Mesenchymal stem cell (in vitro differentiated cells and primary cell): ENCODE measurements around the gene MKLN1.
A peak's percentile ranks its signal among the peaks of the same experiment; 100 is the strongest.

Source experiments
- DNase-seq: peaks from one replicate; pipeline ENCODE4 v3.0.0-alpha.2; 2013
- H2AFZ ChIP-seq: one replicate; pipeline ENCODE4 v1.6.1; 2013; ENCODE audit warnings: low read depth, mild to moderate bottlenecking, control low read depth, inconsistent platforms, low read length, moderate library complexity
- H2AK5ac ChIP-seq: 2 replicates; pipeline ENCODE4 v1.6.1; 2013; ENCODE audit warnings: low read length, moderate library complexity, mild to moderate bottlenecking, inconsistent platforms; ENCODE audit not compliant: severe bottlenecking
- H2BK120ac ChIP-seq: one replicate; pipeline ENCODE4 v1.6.1; 2013; ENCODE audit warnings: low read depth, mild to moderate bottlenecking, inconsistent platforms, low read length, moderate library complexity
- H2BK12ac ChIP-seq, 2 experiments: one replicate each; pipeline ENCODE4 v1.6.1; 2013; ENCODE audit warnings: inconsistent platforms in 2 of 2, low read length in 2 of 2, mild to moderate bottlenecking in 2 of 2, moderate library complexity in 2 of 2, control low read depth in 1 of 2
- H2BK15ac ChIP-seq: one replicate; pipeline ENCODE4 v1.6.1; 2013; ENCODE audit warnings: mild to moderate bottlenecking, low read depth, inconsistent platforms; ENCODE audit not compliant: poor library complexity, severe bottlenecking
- H2BK5ac ChIP-seq: 2 replicates; pipeline ENCODE4 v1.6.1; 2013; ENCODE audit warnings: low read depth, mild to moderate bottlenecking, low read length, control low read depth, inconsistent platforms; ENCODE audit not compliant: poor library complexity, severe bottlenecking
- H3K14ac ChIP-seq, 2 experiments: one replicate each; pipeline ENCODE4 v1.6.1; 2013; ENCODE audit warnings: inconsistent platforms in 2 of 2, low read length in 2 of 2, control low read depth in 1 of 2, mild to moderate bottlenecking in 1 of 2, moderate library complexity in 1 of 2
- H3K18ac ChIP-seq, 2 experiments: one replicate each; pipeline ENCODE4 v1.6.1; 2013; ENCODE audit warnings: inconsistent platforms in 2 of 2, low read length in 2 of 2, control low read depth in 1 of 2, low read depth in 1 of 2, mild to moderate bottlenecking in 1 of 2
- H3K23ac ChIP-seq, 2 experiments: one replicate each; pipeline ENCODE4 v1.6.1; 2013; ENCODE audit warnings: inconsistent platforms in 2 of 2, low read length in 2 of 2, mild to moderate bottlenecking in 2 of 2, moderate library complexity in 2 of 2, control low read depth in 1 of 2
- H3K27ac ChIP-seq: 2 replicates; pipeline ENCODE4 v1.5.1; 2013; ENCODE audit warnings: mild to moderate bottlenecking, moderate library complexity, low read length, control low read depth, inconsistent platforms; ENCODE audit not compliant: poor library complexity, severe bottlenecking
- H3K27me3 ChIP-seq, 2 experiments: 2 replicates each; pipeline versions ENCODE4 v1.6.1 to v1.7.0; 2013; ENCODE audit warnings: low read length in 2 of 2, mild to moderate bottlenecking in 2 of 2, moderate library complexity in 2 of 2, control low read depth in 1 of 2, inconsistent platforms in 1 of 2; ENCODE audit not compliant: control insufficient read depth in 1 of 2, insufficient read depth in 1 of 2
- H3K36me3 ChIP-seq, 2 experiments: 2 replicates each; pipeline versions ENCODE4 v1.6.1 to v1.7.0; 2013; ENCODE audit warnings: low read length in 2 of 2, control low read depth in 1 of 2, inconsistent platforms in 1 of 2, low read depth in 1 of 2, mild to moderate bottlenecking in 1 of 2; ENCODE audit not compliant: insufficient read depth in 2 of 2, control insufficient read depth in 1 of 2
- H3K4ac ChIP-seq, 2 experiments: one replicate each; pipeline ENCODE4 v1.6.1; 2013; ENCODE audit warnings: inconsistent platforms in 2 of 2, low read length in 2 of 2, mild to moderate bottlenecking in 2 of 2, moderate library complexity in 2 of 2, control low read depth in 1 of 2, low read depth in 1 of 2
- H3K4me1 ChIP-seq: 2 replicates; pipeline ENCODE4 v1.6.1; 2013; ENCODE audit warnings: low read depth, low read length, control low read depth; ENCODE audit not compliant: control insufficient read depth, insufficient read depth
- H3K4me2 ChIP-seq: 2 replicates; pipeline ENCODE4 v1.6.1; 2013; ENCODE audit warnings: low read length, mild to moderate bottlenecking, inconsistent platforms; ENCODE audit not compliant: poor library complexity, severe bottlenecking
- H3K4me3 ChIP-seq, 2 experiments: 2 replicates each; pipeline versions ENCODE4 v1.5.1 to v1.7.0; 2013; ENCODE audit warnings: low read length in 2 of 2, mild to moderate bottlenecking in 2 of 2, control low read depth in 1 of 2, low read depth in 1 of 2; ENCODE audit not compliant: insufficient read depth in 1 of 2
- H3K79me1 ChIP-seq: replicated peaks from 2 replicates; pipeline ENCODE4 v1.6.1; 2013; ENCODE audit warnings: mild to moderate bottlenecking, control low read depth, low read length, inconsistent platforms; ENCODE audit not compliant: poor library complexity, severe bottlenecking
- H3K9ac ChIP-seq: 2 replicates; pipeline ENCODE4 v1.7.0; 2013; ENCODE audit warnings: mild to moderate bottlenecking, low read length, moderate library complexity
- H3K9me3 ChIP-seq: 2 replicates; pipeline ENCODE4 v1.7.0; 2013; ENCODE audit warnings: mild to moderate bottlenecking, low read length; ENCODE audit not compliant: control insufficient read depth
- H4K8ac ChIP-seq: one replicate; pipeline ENCODE4 v1.6.1; 2013; ENCODE audit warnings: inconsistent platforms, mild to moderate bottlenecking, low read length, moderate library complexity
- H4K91ac ChIP-seq: one replicate; pipeline ENCODE4 v1.6.1; 2013; ENCODE audit warnings: mild to moderate bottlenecking, low read length, inconsistent platforms
- WGBS: methylation state at CpG from one replicate; pipeline ENCODE4 v1.1.7; 2013; ENCODE audit warnings: mixed read lengths; 5-methylcytosine and 5-hydroxymethylcytosine counted together

MKLN1 gene

DNA sequence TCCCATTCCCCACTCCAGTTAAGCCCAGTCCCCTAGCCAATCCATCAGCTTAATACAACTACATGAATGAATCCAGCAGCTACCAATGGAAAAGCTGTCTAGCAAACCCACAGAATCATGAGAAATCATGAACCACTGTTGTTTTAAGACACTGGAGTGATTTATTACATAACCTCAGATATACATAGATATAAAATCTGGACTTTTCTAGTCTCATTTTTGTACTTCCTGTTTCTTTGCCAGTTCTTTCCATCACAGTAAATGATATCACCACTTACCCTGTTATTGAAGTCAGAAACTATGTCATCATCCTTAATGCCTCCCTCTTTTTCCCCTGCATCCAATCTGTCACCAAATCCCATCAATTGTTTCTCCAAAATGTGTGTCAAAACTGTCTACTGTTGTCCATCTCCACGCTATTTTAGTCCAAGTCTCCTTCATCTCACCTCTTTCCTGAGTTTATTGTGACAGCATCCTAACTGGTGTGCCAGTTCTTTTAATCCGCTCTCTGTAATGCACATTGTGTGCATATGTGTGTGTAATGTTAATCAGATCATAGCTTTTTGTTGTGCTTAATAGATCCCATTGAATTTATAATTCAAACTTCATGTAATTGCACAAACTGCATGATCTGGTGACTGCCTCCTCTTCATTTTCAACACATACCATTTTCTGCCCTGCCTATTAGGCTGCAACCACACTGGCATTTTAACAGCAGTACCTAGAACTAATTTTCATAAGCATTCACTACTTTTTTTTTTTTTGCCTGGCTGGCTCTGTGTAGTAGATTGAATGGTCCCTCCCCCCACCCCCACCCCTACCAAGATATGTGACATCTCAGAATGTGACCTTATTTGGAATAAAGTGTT lies 56.0 kb downstream of the MKLN1 start:
- Histone ChIP-seq H3K4ac (no peak overlapping the region), H3K9ac (no peak overlapping the region), H3K36me3 (peaks cover under 1 to 31% of the 10 kb centered on the region in 2 experiments), H2BK120ac (no peak overlapping the region), H3K4me1 (no peaks in the 10 kb centered on the region), H3K27me3 (no peaks in the 10 kb centered on the region), H2BK12ac (no peak overlapping the region), H4K91ac (no peak overlapping the region), H2BK5ac (no peak overlapping the region), H3K14ac (no peak overlapping the region), H3K18ac (no peak overlapping the region), H2BK15ac (no peak overlapping the region), H3K79me1 (peaks cover 14% of the 10 kb centered on the region), H3K4me2 (no peak overlapping the region), H3K9me3 (no peaks in the 10 kb centered on the region), H3K4me3 (no peak overlapping the region), H2AK5ac (no peak overlapping the region), H3K27ac (no peak overlapping the region), H2AFZ (no peak overlapping the region), H4K8ac (no peak overlapping the region), H3K23ac (no peak overlapping the region)
- peak; percentile 26 for DNase-seq
- 94% methylated on average over 1 of the region's 2 CpGs for WGBS

- Histone ChIP-seq H3K27ac (no peak overlapping the region), H3K14ac (no peak overlapping the region), H3K9me3 (no peaks in the 10 kb centered on the region), H3K23ac (no peak overlapping the region), H4K91ac (no peak overlapping the region), H3K27me3 (no peaks in the 10 kb centered on the region), H3K4me1 (no peaks in the 10 kb centered on the region), H2AK5ac (no peak overlapping the region), H3K4ac (no peak overlapping the region), H3K18ac (no peak overlapping the region), H3K4me2 (no peak overlapping the region), H2AFZ (no peak overlapping the region), H2BK5ac (no peak overlapping the region), H3K36me3 (peaks cover 0 to 32% of the 10 kb centered on the region in 2 experiments), H2BK15ac (no peak overlapping the region), H2BK120ac (peak overlapping the region; percentile 19), H3K4me3 (no peak overlapping the region), H2BK12ac (no peak overlapping the region), H3K9ac (no peak overlapping the region), H3K79me1 (peaks cover 13% of the 10 kb centered on the region), H4K8ac (no peak overlapping the region)
- DNase-seq, result no peak
- WGBS, result no CpG with 5 or more reads among the region's 2 CpGs
These were observed 56.6 kb downstream of the MKLN1 start for GRCh38 chr7:131384286-131384635.

- Histone ChIP-seq H2BK120ac (no peak overlapping the region), H4K8ac (no peak overlapping the region), H4K91ac (no peak overlapping the region), H3K4ac (no peak overlapping the region), H3K4me2 (no peak overlapping the region), H3K9me3 (no peaks in the 10 kb centered on the region), H3K36me3 (peaks cover 0 to 32% of the 10 kb centered on the region in 2 experiments), H2BK5ac (no peak overlapping the region), H3K18ac (no peak overlapping the region), H3K4me3 (no peak overlapping the region), H2AK5ac (no peak overlapping the region), H3K4me1 (no peaks in the 10 kb centered on the region), H3K27me3 (no peaks in the 10 kb centered on the region), H3K14ac (no peak overlapping the region), H3K9ac (no peak overlapping the region), H2BK12ac (no peak overlapping the region), H2BK15ac (no peak overlapping the region), H3K23ac (no peak overlapping the region), H3K79me1 (peaks cover 10% of the 10 kb centered on the region), H2AFZ (no peak overlapping the region), H3K27ac (no peak overlapping the region)
- peak; percentile 46 for DNase-seq
- WGBS, result 95% methylated on average over 4 of the region's 8 CpGs
These were observed 57.4 kb downstream of the MKLN1 start for GRCh38 chr7:131385039-131385605.

DNA sequence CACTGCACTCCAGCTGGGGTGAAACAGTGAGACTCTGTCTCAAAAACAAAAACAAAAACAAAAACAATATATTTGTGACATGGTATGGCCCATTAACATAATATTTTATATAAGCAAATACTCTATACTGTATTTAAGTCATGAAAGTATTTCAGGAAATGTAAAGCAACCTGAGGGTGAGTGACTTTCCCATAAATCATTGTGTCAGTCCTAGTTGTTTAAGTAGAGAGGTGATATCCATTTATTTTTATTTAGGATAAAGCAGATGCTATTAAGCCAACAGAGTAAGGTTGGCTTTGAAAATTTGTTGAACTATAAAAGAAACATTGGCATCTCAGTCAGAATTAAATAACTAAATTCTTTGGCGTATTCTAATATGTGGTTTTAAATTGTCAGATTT lies 60.5 kb downstream of the MKLN1 start:
- no peak overlapping the region for H3K18ac ChIP-seq
- no peak overlapping the region for H3K27ac ChIP-seq
- no peak overlapping the region for H3K14ac ChIP-seq
- H3K4me3 ChIP-seq, result no peak overlapping the region
- no peak for DNase-seq
- no peak overlapping the region for H3K23ac ChIP-seq
- no peak overlapping the region for H2BK15ac ChIP-seq
- H3K4ac ChIP-seq, result no peak overlapping the region
- H3K4me1 ChIP-seq, result no peaks in the 10 kb centered on the region
- H2AK5ac ChIP-seq, result no peak overlapping the region
- H4K8ac ChIP-seq, result no peak overlapping the region
- WGBS, result 100% methylated on average over 1 of the region's 1 CpG
- H3K9ac ChIP-seq, result no peak overlapping the region
- no peak overlapping the region for H2BK12ac ChIP-seq
- H4K91ac ChIP-seq, result no peak overlapping the region
- no peak overlapping the region for H3K4me2 ChIP-seq
- H2AFZ ChIP-seq, result no peak overlapping the region
- H2BK120ac ChIP-seq, result no peak overlapping the region
- H3K27me3 ChIP-seq, result no peaks in the 10 kb centered on the region
- peaks cover 14% of the 10 kb centered on the region for H3K79me1 ChIP-seq
- H2BK5ac ChIP-seq, result no peak overlapping the region
- H3K36me3 ChIP-seq, result peaks cover 0 to 41% of the 10 kb centered on the region in 2 experiments
- H3K9me3 ChIP-seq, result no peaks in the 10 kb centered on the region
